Prostate gland (tissue), 2 donors: Measurements from ENCODE around the gene IL17RD. TPM values are rescaled to one million over a fixed set of nuclear protein-coding genes. Genes with fewer than 3 reads are reported as not detected.

Source experiments
- DNase-seq: peaks from one replicate; pipeline ENCODE4 v3.0.0-alpha.2; 2019; ENCODE audit warnings: low spot score
- H3K27ac ChIP-seq, 2 donors: fragments of 200-600 bp; sonication (generic); 2 replicates each; pipeline ENCODE4 v1.5.1; 2017 to 2019
- H3K27me3 ChIP-seq: fragments of 200-600 bp; sonication (generic); replicated peaks from 2 replicates; pipeline ENCODE4 v1.5.1; 2019; ENCODE audit not compliant: insufficient read depth
- H3K36me3 ChIP-seq, 2 donors: fragments of 200-600 bp; sonication (generic); 1 replicate in 1 of 2; 2 replicates in 1 of 2; pipeline versions ENCODE4 v1.5.1 to v1.8.1; 2017 to 2019
- H3K4me1 ChIP-seq: fragments of 200-600 bp; sonication (generic); replicated peaks from 2 replicates; pipeline ENCODE4 v1.5.1; 2019
- H3K4me3 ChIP-seq, 2 donors: fragments of 200-600 bp; sonication (generic); 2 replicates each; pipeline ENCODE4 v1.5.1; 2017 to 2019
- H3K9me3 ChIP-seq: fragments of 200-600 bp; sonication (generic); 2 replicates; pipeline ENCODE4 v1.5.1; 2017
- POLR2A ChIP-seq: fragments of 450-650 bp; IDR thresholded peaks from one replicate; pipeline ENCODE4 v1.6.1; 2016; ENCODE audit warnings: antibody characterized with exemption, mild to moderate bottlenecking
- POLR2AphosphoS5 ChIP-seq: sonication (generic); formaldehyde crosslinking; IDR thresholded peaks from one replicate; pipeline ENCODE4 v1.6.1; 2017; ENCODE audit warnings: antibody characterized with exemption
- WGBS: methylation state at CpG from one replicate; pipeline ENCODE4 v1.1.5; 2018; 5-methylcytosine and 5-hydroxymethylcytosine counted together
- intact Hi-C: fragments of 100-400 bp; cut with DNase I; formaldehyde crosslinking; loops from one replicate; pipeline ENCODE4 v1.14.2; 2022
- total RNA-seq, 2 donors: library from RNA; depleted of rRNA; stranded (reverse); fragments of >200 nt; gene quantifications; one replicate each; pipeline ENCODE4 v1.1.0, GENCODE V29; 2016
- TF ChIP-seq, protein P1 (sequence below), 4 experiments: fragments of 200-600 bp in 2 of 4; fragments of 450-650 bp in 2 of 4; sonication (generic) in 2 of 4; IDR thresholded peaks; 1 replicate in 3 of 4; 2 replicates in 1 of 4; pipeline ENCODE4 v1.5.1; 2016 to 2019; ENCODE audit warnings: antibody characterized with exemption in 4 of 4, mild to moderate bottlenecking in 2 of 4, moderate library complexity in 2 of 4

IL17RD gene
- total RNA-seq, 2 donors from 2014 or later: 8.3 to 19.9 TPM

DNA sequence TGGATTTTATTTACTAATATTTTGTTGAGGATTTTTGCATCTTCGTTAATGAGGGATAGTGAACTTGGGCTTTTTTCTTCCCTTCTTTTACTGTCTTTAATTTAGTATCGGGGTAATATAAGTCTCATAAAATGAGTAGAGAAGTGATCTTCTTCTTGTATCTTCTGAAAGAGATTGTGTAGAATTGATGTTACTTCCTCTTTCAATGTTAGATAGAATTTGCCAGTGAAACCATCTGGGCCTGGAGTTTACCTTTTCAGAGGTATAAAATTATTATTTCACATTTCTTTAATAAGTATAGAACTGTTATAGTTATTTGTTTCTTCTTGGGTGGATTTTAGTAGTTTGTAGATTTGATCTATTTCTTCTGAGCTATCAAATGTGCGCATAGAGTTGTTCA, 26.9 kb upstream of the IL17RD start:
- Histone ChIP-seq H3K36me3 (no peaks in the 10 kb centered on the region), H3K4me1 (no peaks in the 10 kb centered on the region), H3K27me3 (no peaks in the 10 kb centered on the region), H3K9me3 (no peaks in the 10 kb centered on the region), H3K4me3 (no peak overlapping the region), H3K27ac (no peak overlapping the region)
- no peak for DNase-seq
- 92% methylated on average over 3 of the region's 3 CpGs for WGBS
- TF ChIP-seq POLR2A (no peak), POLR2AphosphoS5 (no peak)
- TF ChIP-seq, protein P1, sequence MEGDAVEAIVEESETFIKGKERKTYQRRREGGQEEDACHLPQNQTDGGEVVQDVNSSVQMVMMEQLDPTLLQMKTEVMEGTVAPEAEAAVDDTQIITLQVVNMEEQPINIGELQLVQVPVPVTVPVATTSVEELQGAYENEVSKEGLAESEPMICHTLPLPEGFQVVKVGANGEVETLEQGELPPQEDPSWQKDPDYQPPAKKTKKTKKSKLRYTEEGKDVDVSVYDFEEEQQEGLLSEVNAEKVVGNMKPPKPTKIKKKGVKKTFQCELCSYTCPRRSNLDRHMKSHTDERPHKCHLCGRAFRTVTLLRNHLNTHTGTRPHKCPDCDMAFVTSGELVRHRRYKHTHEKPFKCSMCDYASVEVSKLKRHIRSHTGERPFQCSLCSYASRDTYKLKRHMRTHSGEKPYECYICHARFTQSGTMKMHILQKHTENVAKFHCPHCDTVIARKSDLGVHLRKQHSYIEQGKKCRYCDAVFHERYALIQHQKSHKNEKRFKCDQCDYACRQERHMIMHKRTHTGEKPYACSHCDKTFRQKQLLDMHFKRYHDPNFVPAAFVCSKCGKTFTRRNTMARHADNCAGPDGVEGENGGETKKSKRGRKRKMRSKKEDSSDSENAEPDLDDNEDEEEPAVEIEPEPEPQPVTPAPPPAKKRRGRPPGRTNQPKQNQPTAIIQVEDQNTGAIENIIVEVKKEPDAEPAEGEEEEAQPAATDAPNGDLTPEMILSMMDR (IDR thresholded peaks at IDR 0.05): no peak
- intact Hi-C loops: no loop called here

- Histone ChIP-seq H3K4me3 (no peak overlapping the region), H3K27me3 (no peaks in the 10 kb centered on the region), H3K9me3 (no peaks in the 10 kb centered on the region), H3K4me1 (no peaks in the 10 kb centered on the region), H3K36me3 (no peaks in the 10 kb centered on the region), H3K27ac (no peak overlapping the region)
- TF ChIP-seq, protein P1 (IDR thresholded peaks at IDR 0.05): no peak
- no peak for TF ChIP-seq POLR2A
- TF ChIP-seq POLR2AphosphoS5: no peak
- DNase-seq: no peak
- intact Hi-C loops: no loop called here
- WGBS: 48% methylated on average over 6 of the region's 6 CpGs
Measured at GRCh38 chr3:57184526-57184925, 19.4 kb upstream of the IL17RD start.

- DNase-seq: no peak
Measured at GRCh38 chr3:57179580-57180410, 14.6 kb upstream of the IL17RD start.

GRCh38 chr3:57176045-57176444, 10.9 kb upstream of the IL17RD start:
- no peaks in the 10 kb centered on the region for H3K4me1 ChIP-seq
- intact Hi-C loops: no loop called here
- H3K36me3 ChIP-seq: no peaks in the 10 kb centered on the region
- no peaks in the 10 kb centered on the region for H3K27me3 ChIP-seq
- no peak for TF ChIP-seq POLR2AphosphoS5
- TF ChIP-seq, protein P1 (IDR thresholded peaks at IDR 0.05): no peak
- TF ChIP-seq POLR2A: no peak
- DNase-seq: no peak
- WGBS: 89% methylated on average over 1 of the region's 1 CpG
- H3K9me3 ChIP-seq: no peaks in the 10 kb centered on the region
- no peak overlapping the region for H3K4me3 ChIP-seq
- no peak overlapping the region for H3K27ac ChIP-seq

More at GRCh38 chr3:57179580-57180410, 14.6 kb upstream of the IL17RD start:
- TF ChIP-seq POLR2AphosphoS5: no peak
- TF ChIP-seq, protein P1 (IDR thresholded peaks at IDR 0.05): no peak
- no peak for TF ChIP-seq POLR2A
- no peaks in the 10 kb centered on the region for H3K4me1 ChIP-seq
- H3K36me3 ChIP-seq: no peaks in the 10 kb centered on the region
- intact Hi-C loops: no loop called here
- no peak overlapping the region for H3K4me3 ChIP-seq
- no peaks in the 10 kb centered on the region for H3K9me3 ChIP-seq
- no peaks in the 10 kb centered on the region for H3K27me3 ChIP-seq
- H3K27ac ChIP-seq: no peak overlapping the region
- WGBS: 55% methylated on average over 5 of the region's 5 CpGs

GRCh38 chr3:57173687-57174086, 8.5 kb upstream of the IL17RD start:
- no peak for DNase-seq
- H3K4me3 ChIP-seq: no peak overlapping the region
- WGBS: 65% methylated on average over 2 of the region's 2 CpGs
- no peaks in the 10 kb centered on the region for H3K36me3 ChIP-seq
- H3K27ac ChIP-seq: no peak overlapping the region
- H3K4me1 ChIP-seq: no peaks in the 10 kb centered on the region
- H3K9me3 ChIP-seq: no peaks in the 10 kb centered on the region
- TF ChIP-seq, protein P1 (IDR thresholded peaks at IDR 0.05): no peak
- TF ChIP-seq POLR2A (no peak), POLR2AphosphoS5 (no peak)
- no peaks in the 10 kb centered on the region for H3K27me3 ChIP-seq
- intact Hi-C loops: no loop called here
